GF-D8 (cell line): ENCODE measurements around the gene PTEN.

ENCODE experiments used
- DNase-seq: peaks from one replicate; lab custom pipeline; 2025; lab: John Stamatoyannopoulos, UW

The PTEN gene

DNA sequence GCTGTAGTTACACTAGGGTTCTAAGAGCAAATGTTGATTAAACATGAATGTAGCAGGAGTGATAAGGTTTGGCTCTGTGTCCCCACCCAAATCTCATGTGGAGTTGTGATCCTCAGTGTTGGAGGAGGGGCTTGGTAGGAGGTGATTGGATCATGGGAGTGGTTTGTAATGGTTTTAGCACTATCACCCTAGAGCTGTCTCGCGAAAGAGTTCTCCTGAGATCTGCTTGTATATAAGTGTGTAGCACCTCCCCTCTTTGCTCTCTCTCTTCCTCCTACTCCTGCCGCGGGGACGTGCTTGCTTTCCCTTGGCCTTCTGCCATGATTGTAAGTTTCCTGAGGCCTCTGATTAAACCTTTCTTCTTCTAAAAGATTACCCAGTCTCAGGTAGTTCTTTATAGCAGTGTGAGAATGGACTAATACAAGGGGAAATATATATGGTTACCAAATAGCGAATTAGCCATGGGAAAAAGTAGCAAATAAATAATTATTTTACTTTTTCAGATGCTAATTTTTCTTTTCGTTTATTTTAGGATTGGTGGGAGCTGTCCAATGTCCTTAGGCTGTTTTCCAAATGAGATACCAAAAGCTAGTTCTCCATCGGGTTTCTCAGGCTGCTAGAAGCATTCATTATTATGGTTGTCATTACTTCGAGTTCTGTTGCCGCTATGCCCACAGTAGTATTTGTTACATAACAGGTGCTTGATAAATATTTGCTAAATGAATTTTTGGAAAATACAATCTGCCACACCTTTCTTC is 58.7 kb downstream of the PTEN start:
- DNase-seq: no peak

DNA sequence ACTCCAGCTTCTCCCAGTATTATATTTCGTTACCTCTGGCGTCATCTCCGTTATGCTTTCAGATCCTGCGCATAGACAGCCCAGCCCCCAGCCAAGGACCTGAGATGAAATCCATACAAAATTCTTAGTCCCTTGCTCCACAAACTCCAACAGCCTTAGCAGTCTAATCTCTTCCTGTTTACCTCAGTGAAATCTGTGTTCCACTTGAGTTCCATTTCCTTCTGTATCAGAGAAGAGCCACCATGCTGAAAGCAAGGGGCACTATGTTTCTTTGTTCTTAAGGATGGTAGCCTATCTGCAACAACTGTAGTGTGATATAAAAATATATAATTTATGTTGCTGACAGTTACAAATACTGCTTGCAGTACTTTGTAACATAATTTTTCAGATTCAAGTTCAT is 59.8 kb downstream of the PTEN start:
- DNase-seq: no peak

DNA sequence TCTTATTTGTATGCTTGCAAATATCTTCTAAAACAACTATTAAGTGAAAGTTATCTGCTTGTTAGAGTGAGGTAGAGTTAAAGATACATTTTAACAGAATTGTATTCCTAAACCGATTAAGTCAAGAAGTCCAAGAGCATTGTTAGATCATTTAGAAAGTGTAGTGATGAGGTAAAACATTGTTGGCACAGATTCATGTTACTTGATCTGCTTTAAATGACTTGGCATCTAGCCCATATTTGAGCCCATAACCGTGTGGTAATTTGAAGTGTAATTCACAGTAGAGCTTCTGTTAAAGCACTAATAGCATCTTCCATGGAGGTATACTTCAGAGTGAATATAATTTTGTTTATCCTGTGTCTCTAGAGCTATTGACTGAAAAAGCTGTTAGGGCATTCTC is 62.1 kb downstream of the PTEN start:
- DNase-seq: no peak

DNA sequence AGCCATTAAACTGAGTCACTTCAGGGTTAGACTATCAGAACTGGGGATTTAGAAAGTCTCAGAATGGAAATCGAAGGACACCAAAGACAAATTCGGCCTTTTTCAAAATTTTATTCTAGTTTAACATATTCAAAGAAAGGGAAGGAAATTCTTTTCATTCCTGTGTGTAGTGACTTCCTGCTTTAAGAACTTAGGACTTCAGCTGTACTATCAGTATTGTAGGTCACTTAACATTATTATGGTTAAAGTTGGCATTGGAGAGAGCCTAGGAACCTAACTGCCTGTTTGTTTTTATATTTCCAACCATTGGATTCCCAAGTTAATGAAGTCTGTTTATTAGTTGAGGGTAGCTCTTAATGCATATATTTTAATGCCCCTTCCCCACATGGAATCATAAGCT is 63.7 kb downstream of the PTEN start:
- DNase-seq: no peak

DNA sequence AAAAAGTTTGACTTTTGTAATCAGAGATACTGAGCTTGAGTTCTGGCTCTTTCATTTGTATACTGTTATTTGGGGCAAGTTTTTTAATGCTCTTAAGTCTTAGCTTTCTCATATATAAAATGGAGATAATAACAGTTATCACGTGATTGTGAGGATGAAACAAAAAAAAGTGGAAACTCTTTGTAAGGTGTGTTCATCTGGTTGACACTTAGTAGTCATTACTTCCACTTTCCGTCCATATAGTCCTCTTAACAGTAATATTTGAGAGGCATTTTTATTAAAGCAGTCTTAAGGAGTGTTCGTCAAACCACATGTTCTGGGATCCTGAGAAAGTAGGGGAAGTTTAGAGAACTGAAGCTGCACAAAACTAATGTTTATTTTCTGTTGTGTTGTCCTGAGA is 65.6 kb downstream of the PTEN start:
- DNase-seq: no peak

DNA sequence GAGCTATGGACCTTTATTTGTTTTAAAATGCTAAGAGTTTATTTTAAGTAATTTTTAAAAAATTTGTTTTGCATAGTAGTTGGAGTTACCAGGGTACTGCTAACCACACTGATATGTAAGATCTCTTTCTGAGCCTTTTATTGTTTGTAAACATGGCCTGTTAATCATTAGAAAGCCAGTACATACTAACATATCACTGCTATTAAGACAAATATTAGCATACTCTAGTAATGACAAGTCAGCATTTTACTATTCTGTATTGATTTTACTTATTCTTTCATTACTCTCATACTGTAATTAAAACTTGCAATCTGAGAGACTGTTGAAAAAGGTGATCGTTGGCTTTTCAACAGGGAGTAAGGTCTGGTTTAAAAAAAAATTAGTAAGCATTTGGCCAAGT is 66.7 kb downstream of the PTEN start:
- DNase-seq: no peak

DNA sequence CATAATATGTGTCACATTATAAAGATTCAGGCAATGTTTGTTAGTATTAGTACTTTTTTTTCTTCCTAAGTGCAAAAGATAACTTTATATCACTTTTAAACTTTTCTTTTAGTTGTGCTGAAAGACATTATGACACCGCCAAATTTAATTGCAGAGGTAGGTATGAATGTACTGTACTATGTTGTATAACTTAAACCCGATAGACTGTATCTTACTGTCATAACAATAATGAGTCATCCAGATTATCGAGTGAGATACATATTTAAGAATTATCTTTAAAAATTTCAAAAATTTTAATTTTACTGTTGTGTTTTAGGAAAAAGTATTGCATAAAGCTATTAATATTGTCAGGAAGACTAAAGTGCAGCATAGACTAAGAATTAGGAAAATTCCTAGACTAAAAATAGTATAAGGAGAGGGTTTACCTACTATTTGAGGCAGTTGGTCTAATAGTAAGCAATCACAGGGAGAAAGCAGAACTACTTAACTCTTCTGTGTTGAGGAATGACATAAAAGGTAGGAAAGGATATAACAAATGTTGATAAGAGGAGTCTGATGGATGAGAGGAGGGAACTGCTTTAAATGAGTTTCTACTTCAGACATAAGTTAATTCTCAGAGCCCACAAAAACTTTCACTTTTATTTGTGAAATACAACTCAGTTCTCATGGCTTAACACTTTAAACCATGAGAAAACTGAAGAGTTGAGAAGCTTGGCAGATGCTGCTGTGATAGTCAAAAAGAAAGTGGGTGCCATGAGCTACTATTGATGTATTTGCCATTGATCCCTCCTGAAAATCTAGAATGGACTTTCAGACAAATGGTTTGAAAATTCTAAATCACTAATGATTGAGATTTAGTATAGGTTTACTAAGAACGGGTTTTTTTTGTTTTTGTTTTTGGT is 67.8 kb downstream of the PTEN start:
- DNase-seq: no peak

DNA sequence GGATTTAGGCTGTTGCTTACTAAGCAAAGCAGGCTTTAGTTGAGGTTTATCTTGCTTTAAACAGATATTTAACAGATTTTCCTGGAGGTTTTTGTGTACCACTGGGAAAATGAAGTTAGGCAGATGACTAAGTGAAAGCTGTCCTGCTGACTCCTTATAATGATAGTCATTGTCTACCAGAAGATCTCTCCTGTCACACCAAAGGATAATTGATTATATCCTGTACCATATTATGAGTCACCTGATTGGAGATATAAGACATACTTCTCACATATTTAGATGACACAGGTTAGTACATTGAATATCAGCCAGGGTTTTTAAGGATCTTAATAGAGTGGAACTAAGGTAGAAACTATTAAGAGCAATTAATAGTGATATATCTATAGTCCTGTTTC is 68.4 kb downstream of the PTEN start:
- DNase-seq: no peak

DNA sequence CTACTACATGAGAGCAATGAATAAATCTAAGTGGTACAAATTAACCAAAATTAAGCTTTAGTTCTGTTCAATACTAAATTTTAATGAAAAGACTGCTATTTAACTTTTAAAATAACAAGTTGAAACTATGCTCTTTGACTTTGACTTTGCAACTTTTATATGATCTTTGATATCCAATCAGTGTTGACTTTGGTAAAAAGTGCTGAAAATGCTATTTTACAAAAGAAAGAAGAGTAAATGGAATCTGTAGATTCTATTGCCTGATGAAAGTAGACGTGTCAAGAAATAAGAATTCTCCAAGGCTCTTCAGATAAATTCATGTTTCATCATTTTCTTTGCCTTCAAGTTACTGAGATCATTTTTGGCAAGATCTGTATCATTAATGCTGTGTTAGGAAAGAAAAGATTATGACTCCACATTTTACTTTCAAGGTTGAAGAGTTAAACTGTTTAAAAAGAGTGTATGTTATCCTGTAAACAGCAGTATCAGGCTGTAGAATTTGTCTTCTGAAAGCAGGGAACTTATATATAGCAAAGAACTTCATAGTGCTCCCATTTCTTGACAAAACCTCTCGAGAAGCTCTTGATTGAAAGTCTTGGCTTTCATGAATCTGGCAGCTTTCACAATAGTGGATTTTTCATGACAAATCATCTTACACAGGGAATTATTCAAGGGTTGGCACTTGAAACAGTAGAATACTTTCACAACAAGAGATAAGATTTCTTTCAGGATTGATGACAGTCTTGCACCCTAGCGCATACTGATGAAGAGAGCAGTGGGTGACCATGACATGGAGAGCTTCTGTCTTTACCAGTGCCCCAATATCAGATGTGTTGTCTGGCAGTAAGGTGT is 72.1 kb downstream of the PTEN start:
- no peak for DNase-seq

DNA sequence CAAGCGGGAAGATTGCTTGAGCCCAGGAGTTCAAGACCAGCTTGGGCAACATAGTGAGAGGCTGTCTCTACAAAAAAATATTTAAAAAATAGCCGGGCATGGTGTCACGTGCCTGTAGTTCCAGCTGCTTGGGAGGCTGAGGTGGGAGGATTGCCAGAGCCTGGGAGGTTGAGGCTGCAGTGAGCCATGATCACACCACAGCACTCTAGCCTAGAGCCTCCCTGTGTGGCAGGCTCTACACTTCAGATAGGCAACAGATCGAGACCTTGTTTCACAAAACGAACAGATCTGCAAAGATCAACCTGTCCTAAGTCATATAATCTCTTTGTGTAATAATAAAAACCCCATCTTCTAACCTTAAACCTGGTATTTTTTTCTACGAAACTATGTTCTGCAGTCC is 76.8 kb downstream of the PTEN start:
- DNase-seq: no peak

DNA sequence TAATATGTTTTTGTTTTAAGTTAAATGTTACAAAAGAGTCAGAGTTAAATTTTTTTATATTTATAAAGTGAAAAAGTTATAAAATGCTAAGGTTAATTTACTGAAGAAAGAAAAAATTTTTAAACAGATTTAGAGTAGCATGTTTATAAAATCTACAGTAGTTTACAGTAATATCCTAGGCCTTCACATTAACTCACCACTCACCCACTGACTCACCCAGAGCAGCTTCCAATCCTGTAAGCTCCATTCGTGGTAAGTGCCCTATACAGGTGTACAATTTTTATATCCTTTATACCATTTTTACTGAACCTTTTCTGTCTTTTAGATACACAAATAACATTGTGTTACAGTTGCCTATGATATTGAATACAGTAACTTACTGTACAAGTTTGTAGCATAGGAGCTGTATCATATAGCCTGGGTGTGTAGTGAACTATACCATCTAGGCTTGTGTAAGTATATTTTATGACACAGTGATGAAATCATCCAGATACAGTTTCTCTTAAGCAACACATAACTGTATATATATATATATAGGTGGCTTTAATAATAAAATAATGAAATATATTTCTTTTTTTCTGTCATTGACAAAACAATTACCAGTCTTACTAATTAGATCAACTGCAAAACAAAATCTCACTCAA is 79.6 kb downstream of the PTEN start:
- DNase-seq: no peak

DNA sequence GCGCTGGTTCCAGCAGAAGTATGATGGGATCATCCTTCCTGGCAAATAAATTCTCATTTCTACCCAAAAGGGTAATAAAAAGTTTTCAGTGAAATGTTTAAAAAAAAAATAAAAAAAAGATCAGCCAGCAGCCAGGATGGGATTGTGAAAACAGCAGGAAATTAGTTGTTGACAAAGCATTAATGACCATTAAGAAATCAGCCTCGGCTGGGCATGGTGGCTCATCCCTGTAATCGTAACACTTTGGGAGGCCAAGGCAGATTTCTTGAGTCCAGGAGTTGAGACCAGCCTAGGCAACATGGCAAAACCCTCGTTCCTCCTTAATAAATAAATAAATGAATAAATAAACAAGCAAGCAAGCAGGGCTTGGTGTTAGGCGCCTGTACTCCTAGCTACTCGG is 82.6 kb downstream of the PTEN start:
- DNase-seq: no peak

DNA sequence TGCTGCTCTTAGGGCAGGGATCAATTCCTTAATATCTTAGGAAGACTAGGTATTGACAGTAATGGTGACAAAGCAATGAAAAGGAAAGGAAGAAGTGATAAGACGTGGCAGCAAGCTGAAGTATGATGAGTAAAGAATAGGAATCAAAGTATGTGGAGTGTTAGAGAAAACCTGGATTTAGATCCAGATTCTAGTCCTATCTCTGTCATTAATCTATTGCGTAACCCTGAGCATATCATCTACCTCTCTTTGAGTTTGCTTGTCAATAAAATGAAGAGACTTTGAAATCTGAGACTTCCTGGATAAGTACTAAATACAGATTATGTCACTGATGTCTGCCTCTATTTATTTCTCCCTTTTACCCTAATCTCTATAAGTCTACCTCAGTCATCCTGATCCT is 89.2 kb downstream of the PTEN start:
- DNase-seq: no peak

DNA sequence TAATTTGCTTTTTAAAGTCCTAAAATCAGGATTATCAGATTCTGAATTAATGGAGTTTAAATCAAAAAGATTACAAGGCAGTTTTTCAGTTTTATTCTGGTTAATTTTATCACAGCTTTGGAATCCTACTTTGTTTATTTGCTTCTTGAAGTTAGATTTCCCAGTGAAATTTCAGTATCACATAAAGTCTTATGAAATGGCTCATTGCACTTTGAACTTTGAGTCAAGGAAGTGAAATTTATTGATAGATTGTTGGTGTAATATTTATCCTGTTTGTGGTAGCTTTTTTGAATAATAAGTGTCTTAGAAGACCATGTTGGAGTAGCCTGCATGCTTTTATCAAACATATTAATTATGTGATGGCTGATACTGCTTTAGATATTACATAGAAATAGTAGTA is 92.6 kb downstream of the PTEN start:
- DNase-seq: no peak

DNA sequence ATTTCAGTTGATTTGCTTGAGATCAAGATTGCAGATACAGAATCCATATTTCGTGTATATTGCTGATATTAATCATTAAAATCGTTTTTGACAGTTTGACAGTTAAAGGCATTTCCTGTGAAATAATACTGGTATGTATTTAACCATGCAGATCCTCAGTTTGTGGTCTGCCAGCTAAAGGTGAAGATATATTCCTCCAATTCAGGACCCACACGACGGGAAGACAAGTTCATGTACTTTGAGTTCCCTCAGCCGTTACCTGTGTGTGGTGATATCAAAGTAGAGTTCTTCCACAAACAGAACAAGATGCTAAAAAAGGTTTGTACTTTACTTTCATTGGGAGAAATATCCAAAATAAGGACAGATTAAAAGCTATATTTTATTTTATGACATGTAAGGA is 94.3 kb downstream of the PTEN start:
- no peak for DNase-seq

DNA sequence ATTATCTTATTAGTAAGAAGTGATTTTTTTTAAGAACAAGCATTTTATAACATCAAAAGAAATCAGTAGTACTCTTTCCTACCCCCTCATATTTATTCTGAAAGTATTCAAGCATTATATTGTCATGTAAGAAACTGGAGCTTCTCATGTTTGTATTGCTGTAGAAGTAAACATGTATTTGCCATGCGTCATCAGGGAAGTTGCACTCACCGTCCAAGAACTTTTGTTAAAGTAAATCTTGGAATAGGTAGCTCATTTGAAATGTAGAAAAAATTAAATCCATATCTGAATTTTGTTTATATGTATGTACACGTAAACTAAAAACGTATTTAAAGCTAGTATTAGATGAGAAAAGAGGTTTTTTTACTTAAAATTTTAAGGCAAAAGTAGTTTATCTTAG is 96.8 kb downstream of the PTEN start:
- no peak for DNase-seq

DNA sequence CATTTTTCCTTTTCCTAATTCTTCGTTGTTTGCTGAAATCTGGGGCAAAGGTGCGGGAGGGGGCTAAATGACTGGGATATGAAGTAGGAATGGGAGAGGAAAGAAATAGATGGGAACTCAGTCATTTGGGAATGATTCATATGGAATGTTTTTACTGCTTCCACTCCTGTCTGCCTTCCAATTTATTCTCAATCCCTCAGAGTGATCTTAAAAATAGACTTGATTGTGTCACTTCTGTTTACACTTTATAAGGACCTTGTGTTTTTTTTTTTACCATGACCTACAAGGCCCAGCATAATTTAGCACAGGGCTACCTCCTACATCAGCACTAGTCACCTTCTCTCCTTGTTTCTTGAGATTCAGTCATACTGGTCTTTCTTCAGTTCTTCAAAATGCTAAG is 97.9 kb downstream of the PTEN start:
- DNase-seq: no peak

DNA sequence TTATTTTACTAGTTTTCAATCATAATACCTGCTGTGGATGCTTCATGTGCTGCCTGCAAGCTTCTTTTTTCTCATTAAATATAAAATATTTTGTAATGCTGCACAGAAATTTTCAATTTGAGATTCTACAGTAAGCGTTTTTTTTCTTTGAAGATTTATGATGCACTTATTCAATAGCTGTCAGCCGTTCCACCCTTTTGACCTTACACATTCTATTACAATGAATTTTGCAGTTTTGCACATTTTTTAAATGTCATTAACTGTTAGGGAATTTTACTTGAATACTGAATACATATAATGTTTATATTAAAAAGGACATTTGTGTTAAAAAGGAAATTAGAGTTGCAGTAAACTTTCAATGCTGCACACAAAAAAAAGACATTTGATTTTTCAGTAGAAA is 103.0 kb downstream of the PTEN start:
- no peak for DNase-seq

DNA sequence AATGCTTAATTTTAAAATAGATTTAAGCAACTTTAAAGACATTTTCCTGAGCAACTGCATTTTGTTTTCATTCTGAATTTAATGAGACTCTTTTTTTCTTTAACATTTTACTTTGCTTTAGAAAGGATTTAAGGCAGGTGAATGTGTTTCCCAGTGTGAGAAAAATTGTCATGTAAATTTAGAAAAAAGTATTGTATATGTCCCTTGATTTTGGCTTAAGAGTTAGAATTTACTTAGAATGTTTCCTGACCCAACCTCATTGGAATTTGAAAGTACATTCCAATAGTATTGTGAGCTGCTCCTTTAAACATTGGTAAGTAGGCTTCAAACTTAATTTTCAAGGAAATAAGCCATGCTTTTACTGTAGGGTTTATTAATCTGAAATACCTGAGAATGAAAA is 110.2 kb downstream of the PTEN start:
- no peak for DNase-seq

DNA sequence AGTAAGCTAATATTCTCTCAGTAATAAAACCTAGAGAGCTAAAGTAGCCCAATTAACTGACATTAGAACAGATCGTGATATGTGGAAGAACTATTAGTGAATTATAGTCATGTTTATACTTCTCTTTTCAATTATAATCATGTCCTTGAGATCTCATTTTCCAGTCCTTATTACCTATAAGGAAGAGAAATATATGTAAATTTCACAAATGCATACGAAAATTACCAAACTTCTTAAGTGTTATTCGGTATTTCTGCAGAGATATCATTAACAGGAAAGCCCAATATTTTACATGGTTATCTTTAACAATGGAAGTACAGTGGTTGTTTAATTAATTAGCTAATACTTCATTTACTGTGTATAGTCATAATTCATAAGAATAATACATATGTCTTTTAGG is 110.7 kb downstream of the PTEN start:
- no peak for DNase-seq

DNA sequence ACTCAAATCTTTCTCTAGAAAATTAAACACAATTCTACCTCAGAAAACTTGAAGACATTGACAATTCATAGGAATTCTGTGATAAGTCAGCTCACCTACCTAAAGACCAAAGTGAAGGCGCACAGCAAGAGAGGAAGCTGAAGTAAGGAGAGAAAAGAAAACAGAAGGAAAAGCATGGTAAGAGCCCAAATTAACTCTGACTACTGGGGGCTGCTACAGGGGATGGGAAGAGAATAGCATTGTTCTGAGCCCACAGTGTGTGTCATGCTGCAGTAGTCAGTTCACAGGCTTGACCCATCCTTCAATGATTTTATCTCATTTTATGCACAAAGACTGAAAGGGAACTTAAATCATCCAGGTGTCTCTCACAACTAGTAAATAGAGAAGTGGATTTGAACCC is 111.3 kb downstream of the PTEN start:
- no peak for DNase-seq

DNA sequence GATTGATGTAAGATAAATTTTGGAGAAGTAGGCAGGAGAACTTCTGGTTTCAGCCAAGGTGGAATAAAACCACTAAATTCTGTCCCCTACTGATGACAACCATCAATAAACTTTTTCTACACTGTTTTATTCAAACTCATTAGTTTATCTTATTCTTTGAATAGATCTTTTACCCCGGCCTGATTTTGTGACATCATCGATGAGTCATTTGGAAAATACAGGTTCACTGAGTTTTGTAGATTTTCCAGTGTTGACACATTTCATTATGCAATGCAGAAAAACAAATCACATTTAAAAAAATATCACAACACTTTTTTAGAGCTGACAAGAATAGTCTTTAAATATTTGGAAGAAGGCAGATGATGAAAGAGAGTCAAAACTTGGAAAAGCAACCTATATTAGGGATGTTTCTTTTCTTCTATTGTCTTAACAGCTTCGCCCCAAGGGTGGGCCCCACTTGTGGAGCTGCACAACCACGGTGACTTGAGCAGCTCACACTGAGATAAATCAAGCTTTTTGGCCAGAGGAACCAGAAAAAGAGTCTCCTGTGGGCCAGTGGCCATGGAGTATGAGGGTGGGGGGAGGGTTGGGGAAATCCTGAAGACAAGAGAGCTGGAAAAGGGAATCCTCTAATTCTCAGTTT is 112.8 kb downstream of the PTEN start:
- no peak for DNase-seq
